ENCODE data around the gene ATP10A.
"Not testable (repeated sequence)": the region's sequence is repeated elsewhere in the genome, so short reads cannot be mapped to it uniquely, and the experiment has no call there.

Gene ATP10A

DNA sequence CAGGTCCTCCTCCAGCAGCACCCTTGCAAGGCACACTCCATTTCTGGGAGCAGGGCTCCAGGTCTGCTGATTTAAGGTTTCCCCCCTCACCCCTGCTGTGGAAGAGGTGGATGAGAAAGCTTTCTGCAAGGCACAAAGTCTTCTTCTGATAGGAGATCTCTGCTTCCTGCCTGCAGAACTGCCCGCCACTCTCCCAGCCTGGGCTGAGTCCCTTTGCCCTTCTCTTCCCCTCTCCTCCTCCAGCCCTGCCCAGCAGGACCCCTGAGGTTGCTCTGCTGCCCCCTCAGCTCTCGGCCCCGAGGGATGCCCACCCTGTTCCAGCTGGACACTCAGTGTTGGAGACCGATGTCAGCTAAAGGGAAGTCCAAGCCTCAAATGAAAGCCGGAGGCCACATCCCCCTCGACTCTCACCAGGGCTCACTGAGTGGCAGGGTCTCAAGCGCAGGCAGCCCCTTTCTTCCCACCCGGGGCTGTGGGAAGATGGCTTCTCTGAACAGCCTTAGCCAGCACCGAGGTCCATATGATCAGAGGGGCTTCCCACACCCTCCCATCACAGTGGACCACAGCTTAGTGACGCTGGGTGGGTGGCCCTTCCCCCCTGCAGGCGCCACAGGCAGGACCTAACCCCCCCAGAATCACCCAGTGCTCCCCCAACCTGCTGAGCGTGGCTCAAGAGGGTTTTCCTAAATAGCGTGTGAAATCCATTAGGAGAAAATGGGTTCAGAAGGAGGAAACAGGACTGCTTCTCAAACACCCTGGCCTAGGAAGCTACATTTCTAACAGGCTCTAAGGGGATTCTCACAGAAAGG is 4.0 kb downstream of the ATP10A start:
- no peak for DNase-seq

DNA sequence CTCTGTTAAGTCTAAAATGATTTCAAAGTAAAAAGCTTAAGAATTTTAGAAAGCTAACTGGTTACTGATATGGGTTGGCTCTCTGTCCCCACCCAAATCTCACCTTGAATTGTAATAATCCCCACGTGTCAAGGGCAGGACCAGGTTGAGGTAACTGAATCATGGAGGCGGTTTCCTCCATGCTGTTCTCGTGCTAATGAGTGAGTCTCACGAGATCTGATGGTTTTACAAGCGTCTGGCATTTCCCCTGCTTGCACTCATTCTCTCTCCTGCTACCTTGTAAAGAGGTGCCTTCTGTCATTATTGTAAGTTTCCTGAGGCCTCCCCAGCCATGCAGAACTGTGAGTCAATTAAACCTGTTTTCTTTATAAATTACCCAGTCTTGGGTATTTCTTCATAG is 7.1 kb downstream of the ATP10A start:
- not testable (repeated sequence) for DNase-seq

DNA sequence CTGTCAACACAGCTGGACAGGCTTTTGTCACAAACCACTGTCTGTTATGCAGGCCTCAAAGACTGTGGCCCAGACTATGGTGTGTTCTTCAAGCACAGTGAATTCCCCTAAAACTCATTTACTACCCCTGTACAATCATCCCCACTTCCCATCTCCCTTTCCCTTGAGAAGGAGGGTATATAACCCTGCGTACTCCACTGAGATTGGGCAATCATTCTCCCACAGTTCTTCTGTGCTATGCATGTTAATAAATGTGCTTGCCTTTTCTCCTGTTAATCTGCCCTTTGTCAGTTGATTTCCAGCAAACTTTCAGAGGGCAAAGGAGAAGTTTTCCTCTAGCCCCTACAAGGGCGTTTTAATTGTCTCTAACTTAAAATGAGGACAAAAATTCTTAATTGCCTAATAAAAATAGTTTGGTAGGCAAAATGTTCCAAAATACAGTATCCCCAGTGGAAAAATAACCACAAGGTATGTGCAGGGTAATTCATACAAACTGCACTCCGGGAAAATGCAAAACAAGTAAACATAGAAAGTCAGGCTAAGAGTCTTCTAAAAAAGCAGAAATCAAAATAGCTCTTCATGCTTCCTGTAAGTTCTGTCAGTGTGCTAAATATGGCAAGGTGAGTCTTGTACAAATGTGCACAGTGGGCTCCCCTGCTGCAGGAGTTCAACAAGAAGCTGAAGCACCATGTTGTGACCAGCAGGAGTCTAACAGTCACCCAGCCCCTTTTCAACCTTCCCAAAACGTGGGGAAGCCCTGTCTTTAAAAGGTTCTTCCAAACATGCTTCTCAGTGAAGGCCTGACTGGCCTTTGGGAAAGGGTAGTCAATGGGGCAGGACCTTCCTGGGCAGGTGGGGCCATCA is 10.2 kb downstream of the ATP10A start:
- DNase-seq = no peak

DNA sequence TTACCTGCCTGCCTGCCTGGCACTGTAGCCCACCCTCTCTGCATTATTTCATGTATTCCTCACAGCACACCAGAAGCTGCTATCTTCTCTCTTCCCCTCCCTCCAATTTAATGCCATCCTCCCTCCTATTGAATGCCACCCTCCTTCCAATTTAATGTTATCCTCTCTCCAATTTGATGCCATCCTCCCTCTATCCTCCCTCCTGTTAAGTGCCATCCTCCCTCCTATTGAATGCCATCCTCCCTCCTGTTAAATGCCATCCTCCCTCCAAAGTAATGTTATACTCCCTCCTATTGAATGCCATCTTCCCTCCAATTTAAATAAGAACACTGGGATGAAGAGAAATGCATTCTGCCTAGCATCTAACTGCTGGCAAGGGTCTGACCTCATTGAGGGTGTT is 11.1 kb downstream of the ATP10A start:
- DNase-seq = no peak

DNA sequence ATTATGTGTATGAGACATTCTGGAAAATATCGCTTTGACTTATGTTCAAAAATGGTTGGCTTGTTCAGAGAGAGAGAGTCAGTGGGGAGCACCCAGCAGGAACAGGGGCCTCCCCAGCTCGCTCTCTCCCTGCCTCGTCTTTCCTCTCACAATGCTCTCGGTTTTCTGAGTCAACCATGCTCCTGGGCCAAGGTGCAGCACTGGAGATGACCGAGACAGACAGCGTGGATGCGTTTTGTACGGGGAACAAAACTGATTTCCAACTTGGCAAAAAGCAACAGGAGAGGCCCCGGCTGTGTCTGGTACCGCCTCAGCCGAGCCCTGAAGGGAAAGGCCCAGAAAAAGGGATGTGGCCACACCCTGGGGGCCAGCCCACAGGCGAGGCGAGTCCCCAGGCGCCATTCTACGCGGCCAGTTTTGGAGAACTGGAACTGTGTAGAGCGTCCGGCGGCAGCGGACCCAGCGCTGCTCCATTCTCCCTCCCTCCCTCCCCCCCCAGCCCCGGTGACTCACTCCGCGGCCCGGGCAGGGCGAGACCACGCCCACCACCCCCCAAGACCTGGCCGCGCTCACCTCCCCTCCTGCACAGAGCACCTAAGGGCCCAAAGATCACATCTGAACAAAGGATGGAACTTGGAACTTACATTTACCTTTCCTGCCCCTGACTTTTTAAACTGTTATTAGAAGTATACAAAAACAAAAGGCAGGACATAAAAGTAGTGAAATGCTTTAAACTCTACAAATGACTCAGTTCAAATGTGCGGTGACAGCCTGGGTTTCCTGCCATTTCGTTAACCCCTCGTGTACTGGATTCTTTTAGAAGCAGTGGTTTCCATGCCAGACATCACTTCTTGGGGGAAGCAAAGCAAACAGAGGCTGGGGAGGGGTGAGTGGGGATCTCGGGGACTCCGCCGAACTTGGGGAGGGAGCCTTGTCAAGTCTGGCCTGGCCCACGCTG is 12.7 kb downstream of the ATP10A start:
- no peak for DNase-seq

DNA sequence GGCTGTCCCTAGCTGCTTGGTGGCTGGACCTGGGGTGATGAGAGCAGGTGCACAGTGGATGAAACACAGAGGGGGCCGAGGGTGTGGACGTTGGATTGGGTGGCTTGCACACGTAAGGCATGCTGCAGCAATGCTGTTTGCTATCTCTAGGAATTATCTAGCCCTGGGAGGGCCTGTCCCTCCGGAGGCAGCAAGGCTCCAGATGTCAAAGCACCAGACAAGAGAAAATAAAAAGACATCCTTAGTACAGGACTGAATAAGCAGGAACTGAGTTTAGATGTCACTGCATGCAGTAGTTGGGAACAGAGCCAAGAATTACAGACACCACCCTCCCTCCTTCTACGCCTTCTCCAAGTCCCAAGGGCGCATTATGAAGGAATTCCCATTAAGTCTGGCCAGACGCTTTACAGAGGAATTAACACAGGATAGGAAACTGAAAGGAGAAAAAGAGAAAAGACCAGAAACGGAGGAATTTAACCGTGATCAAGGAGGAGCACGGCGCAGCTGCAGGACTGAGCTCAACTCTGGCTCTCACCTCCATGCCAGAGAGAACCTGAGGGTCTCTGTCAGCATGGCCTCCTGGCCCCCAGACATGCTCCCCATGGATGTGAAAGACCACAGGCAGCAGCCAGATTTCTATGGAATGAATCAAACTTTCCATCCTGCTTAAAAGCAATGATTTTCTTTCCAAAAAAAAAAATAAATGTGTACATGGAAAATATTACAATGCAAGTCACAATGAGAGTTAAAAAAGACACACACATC is 13.8 kb downstream of the ATP10A start:
- DNase-seq = no peak

DNA sequence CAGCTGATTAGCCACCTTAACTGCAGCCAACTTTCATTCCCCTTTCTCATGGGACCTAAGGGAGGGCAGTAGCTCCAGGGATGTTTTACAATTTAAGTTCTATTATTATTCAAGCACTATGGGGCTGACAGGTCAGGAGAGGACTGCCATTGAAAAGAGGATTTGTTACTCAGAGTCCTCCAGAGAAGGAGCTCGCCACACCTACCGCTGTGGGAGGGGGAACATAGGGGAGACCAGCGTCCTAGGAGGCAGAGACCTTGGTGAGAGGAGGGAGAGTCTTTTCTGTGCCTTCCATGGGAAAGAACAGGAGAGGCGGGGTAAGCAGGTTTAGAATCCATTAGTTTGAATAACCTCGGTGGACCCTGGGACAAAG is 14.4 kb downstream of the ATP10A start:
- DNase-seq = no peak

DNA sequence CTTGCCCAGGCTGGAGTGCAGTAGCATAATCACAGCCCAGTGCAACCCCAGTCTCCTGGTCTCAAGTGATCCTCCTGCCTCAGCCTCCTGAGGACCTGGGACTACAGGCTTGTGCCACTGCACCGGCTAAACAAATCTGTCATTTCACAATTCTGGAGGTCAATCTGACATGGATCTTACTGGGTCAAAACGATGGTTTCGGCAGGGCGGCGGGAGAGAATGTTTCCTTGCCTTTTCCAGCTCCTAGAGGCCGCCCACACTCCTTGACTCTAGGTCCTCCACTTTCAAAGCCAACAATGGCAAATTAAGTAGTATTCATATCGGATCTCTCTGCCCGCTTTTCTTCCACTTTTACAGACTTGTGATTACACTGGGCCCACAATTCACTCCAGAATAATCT is 14.8 kb downstream of the ATP10A start:
- DNase-seq = no peak

DNA sequence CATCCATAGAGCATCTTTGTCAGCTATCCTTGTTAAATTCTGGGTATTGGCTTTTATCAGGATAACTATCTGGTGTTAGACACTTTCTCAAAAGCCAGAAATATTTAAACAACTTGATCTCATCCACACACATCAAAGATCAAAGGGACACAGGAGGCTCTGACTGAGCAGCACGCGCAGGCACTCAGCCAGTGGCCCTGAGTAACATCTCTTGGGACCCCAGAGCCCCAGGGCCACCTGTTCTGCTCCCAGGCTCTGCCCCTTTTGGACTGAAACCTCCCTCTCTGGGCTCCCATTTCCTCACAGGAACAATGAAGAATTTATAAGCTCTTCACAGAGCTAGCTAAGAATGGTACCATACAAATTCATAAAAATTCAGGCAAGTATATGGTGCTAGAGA is 16.1 kb downstream of the ATP10A start:
- DNase-seq = no peak

DNA sequence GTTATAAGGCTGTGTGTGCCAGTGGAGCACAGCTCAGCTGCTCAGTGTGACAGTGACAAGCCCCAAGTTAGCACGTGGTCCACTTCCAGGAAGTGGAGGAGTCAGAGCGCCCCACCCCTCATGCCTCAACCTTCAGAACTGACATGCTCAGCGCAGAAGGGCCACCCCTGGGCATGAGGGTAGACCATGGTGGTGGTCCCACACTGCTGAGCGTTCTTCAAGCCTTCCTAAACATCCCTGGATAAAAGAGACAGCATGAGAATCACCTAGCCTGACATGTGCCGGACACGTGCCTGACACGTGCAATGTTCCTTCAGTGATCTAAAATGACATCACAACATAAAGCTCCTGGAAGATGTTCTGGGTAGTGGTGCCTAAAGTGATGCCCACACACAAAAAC is 16.8 kb downstream of the ATP10A start:
- no peak for DNase-seq

DNA sequence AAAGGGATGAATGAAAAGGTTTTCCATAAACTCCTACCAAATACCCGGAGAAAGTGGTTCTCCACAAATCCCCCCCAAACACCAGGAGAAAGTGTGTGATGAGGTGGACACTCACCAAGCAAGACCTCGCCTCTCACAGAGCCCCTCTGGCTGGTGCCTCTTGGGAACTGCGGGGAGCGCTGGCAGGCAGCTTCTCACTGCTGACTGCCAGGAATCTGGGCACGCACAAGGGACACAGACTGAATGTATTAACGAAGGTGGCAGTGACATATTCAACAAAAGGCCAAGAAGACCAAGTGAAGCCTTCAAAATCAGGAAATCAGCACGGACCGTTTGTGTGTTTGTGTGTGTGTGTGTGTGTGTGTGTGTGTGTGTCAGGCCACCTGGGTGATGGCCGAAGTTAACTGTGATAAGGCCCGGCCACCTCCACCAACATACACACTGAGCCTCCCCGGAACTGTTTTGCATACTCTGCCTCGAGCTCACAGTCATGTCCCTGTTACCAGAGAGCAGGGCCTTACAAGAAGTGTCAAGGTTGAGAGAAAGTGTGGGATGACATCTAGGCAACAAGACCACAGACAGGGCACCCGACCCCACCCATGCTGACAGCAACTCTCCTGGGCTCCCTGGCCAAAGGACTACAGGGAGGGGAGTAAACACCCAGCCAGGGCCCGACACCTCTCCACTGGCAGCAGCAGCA is 18.0 kb downstream of the ATP10A start:
- DNase-seq = no peak

DNA sequence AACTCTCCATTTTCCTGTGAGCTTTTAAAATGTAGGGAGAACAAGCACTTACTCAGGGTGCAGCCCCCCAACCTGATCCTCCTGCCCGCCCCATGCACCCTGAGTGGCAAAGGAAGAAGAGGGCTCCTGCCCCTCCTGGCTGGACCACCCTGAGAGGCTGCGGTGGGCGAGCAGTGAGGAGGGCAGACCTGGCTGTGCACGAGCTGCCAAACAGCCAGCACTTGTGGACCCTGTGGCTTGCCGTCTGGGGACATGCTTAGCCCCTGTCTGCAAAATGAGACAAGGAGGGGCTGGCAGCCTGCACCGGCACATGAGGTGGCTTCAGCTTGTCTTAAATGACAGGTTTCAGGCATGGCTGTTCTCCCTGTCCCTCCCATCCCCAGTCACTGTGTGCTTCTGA is 18.6 kb downstream of the ATP10A start:
- DNase-seq = no peak

DNA sequence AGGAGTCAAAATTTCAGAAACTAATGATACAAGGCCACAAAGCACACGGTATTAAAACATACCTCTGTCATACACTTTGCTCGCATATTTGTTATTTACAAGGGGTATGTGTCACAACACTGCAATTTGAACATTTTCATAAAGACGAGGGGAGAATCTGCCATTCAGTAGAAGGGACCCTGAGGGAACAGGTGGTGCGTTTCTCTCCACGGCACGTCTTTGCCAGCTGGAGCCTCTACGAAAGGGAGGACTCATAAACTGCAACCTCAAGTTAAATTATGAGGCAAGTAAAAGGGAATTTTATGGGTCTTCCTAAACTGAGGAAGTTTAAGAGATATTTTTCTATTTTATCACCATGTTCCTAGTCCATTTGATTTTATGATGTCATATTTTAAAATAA is 19.1 kb downstream of the ATP10A start:
- no peak for DNase-seq

DNA sequence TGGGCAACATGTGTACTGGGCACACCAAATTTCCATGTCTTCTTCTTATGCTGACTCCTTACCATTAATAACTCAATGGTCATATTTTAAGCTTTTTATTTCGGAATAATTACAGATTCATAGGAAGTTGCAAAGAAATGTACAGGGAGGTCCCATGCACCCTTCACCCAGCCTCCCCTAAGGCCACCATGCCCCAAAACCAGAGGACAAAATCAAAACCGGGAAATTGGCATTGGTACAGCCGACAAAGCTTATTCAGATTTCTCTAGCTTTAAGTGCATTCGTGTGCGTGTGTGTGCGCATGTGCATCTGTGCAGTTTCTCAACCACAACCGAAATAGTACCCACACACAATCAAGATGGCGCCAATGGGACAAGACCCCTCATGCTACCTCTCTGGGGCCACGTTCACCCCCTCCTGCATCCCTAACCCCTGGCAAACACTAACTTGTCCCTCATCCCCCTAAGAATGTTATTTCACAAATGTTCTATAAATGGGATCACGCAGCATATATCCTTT is 23.4 kb downstream of the ATP10A start:
- DNase-seq = no peak

DNA sequence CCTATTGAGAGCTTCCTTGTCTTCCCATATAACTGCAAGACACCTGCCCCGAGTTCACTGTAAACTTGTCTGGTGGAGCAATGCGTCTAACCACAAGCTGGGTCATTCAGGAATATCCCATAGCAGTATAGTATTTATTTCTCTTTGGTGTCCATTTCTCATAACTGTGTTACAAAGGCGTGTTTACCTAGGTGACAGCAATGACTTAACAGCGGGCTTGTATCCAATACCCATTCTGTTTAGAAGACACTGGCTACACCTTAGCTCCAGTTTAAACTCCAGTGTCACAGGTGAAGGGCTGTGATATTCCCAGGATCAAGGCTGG is 24.3 kb downstream of the ATP10A start:
- DNase-seq = no peak

DNA sequence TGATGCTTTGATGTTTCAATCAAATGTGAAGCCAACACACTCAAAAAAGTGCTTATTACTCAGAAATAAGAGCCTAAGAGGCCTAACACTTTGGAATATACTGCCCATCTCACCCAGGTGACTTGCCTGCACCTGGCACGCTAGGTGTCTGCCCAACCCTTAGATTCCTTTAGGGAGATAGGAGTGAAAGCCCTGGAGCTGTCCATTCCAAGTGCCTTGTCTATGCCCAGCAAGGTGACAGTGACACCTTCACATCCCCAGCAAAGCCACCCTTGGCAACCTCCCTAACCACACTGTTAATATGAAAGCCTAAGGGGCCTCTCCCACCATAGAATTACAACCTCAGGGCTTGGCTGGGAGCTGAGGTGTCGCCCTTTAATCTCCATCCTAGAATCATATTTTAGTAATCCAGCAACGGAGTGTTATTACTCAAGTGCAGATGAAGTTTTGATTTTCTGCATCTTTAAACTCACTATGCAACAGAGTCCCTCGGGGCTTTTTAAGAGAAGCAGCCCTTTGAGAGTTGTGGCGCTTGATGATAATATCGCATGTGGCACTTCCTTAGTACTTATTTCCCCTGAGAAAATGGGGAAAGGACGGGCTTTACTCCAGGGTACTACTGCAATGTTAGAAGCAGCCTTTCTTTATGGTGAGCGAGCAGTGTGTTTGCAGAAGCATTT is 24.8 kb downstream of the ATP10A start:
- DNase-seq = no peak

DNA sequence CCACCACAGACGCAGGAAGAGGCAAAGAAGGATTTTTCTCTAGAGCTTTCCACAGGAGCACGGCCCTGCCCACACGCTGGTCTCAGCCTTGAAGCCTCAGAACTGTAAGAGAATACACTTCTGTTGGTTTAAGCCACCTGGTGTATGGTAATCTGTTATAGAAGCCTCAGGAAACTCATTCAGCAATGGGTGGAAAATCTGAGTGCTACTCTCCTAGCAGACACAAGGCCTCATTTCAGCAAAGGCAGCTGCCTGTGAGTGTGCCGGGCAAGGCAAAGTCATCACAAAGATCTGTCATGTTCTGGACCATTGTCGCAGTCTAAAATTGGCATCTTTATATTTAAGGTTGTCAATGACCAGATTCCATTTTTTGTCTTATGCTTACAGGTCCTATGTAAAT is 31.0 kb downstream of the ATP10A start:
- DNase-seq = no peak

DNA sequence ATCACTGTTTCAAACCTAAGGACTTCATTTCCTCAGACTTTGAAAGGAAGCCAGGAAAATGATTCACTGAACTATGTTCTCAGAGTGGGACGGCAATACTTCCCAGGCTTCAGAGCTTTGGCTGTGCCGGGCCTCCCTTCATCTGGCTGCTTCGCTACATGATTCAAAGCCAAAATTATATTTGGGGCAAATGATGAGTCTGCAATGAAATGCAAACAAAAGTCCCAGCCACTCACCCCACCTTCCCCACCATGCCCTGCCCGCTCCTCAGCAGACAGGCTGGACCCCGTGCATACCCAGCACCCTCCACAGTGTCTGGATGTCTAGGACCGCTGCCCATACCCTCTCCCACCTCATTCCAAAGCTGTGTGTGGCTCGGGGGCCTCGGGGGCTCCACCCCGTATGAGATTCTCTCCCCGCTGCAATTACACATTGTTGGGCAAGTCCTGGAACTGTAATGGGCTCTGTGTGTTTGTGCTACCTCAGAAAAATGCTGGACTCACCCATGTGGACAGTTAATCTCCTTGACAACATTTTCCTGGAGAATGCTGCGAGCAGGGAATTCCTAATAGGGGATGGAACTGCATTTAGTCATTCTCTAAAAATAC is 32.2 kb downstream of the ATP10A start:
- no peak for DNase-seq

DNA sequence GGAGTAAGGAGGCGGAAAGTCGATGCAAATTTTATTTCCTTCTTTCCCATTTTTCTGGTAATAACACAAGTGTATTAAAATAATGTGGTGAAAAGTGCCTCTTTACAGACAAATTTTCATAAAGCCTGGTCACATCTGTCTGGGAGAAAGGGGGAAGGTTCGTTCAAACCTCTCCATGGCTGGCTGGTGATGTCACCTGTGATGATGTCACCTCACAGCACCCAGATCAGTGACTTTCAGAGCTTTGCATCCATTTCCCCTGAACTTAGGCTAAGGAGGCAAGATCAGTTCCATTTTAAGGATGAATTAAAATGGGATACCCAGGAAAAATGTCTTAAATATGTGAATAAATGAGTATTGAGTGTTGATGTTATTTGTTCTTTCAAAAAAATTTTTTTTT is 34.1 kb downstream of the ATP10A start:
- DNase-seq = no peak

DNA sequence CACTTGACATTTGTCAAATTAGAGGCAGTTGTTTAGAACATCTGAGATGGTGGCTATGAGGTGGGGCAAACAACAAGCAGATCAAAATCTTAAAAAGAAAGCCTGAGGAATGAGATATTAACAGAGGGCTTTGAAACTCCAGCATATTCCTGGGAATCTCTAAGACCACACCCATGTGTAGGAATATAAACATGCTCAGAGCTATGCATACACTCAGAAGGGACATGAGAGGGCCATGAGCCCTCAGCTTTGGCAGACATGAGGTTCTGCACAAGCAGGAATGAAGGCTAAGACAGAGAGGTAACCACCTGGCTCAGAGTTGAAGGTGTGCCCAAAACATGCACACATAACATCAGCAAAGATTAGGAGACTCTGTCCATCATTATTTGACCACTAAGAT is 37.9 kb downstream of the ATP10A start:
- DNase-seq = no peak

DNA sequence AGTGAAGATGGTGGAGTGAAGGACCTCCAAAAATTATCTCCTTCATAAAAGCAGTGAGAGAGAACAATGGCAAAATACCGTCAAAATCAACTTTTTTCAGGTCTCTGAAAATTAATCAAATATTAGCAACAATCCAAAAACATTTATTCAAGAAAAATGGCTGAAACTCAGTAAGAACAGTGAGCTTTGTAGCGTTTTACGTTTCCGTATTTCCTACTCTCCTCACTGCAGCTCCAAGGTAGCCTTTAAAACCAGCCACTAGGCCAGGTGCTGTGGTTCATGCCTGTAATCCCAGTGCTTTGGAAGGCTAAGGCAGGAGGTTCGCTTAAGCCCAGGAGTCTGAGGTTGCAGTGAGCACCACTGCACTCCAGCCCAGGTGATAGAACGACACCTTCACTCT is 38.5 kb downstream of the ATP10A start:
- DNase-seq = no peak
